C4-2B (cell line): Measurements from ENCODE around the gene POLN.

Experiments used
- CTCF ChIP-seq: fragments of 450-650 bp; conservative IDR thresholded peaks from 2 replicates; pipeline ENCODE4 v1.5.1; 2017; ENCODE audit warnings: mild to moderate bottlenecking
- ZFX ChIP-seq: fragments of 450-650 bp; IDR thresholded peaks from 2 replicates; pipeline ENCODE4 v1.6.1; 2017

- no peak for TF ChIP-seq CTCF
- no peak for TF ChIP-seq ZFX
Measured at GRCh38 chr4:2251073-2251794, 9.3 kb upstream of the POLN start.
